Fibroblast of villous mesenchyme (primary cell): ENCODE data around the gene TPX2. TPM values are rescaled to one million over a fixed set of nuclear protein-coding genes. Genes with fewer than 3 reads are reported as not detected.
A peak's percentile ranks its signal among the peaks of the same experiment; 100 is the strongest.

Source experiments
- DNase-seq: peaks from one replicate; pipeline ENCODE4 v3.0.0-alpha.2; 2010; ENCODE audit warnings: low read depth
- H3K4me3 ChIP-seq: 2 replicates; pipeline ENCODE4 v1.5.1; 2011; ENCODE audit warnings: low read depth, mild to moderate bottlenecking, low read length
- CTCF ChIP-seq: IDR thresholded peaks from 2 replicates; pipeline ENCODE4 v1.5.1; 2012; ENCODE audit warnings: low read depth, mild to moderate bottlenecking, low read length; ENCODE audit not compliant: insufficient read depth
- total RNA-seq: library from RNA; depleted of rRNA; stranded (reverse); fragments of >200 nt; gene quantifications from 2 replicates; pipeline ENCODE4 v1.2.3, GENCODE V29; 2012

TPX2 gene
- total RNA-seq, 1 donor = 62.2 TPM

DNA sequence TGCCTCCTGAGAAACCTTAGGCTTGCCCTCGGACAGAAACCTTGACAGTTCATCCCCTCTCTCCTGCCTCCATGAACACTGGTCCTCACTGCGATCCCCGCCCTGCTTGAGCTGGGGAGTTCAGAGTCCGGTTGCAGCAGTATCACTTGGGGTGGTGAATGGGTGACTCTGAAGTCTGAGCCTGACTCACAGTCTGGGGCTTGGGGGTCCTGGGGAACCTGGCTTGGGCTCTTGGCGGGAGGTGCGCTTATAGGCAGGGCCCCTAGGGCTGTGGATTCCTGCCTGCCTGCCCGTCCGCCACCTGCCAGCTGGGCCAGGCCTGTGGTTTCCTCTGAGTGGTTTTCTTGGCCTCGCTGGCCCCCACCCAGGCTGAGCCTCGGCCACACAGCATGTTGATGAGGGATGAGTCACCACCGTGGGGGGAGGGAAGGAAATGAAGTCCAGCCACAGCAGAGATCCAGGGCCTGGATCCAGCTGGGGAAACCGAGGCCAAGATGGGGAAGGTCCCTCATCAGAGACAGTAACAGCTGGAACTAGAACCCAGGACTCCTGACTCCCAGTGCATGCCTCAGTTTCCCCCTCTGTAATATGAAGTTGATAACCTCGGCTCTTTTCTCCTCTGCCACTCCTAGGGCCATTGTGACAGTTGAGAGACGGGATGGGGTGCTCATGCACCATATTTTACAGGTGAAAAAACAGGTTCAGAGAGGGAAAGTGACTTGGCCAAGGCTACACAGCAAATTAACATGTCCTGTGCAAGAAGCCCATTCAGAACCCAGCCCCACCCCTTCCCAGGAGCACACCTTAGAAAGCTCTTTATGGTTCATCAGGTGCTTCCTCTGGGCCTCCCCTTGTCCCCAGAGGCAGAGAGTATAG lies 97.1 kb downstream of the TPX2 start:
- DNase-seq = peak; percentile 92
- TF ChIP-seq CTCF = no peak
- no peak overlapping the region for H3K4me3 ChIP-seq

- no peak overlapping the region for H3K4me3 ChIP-seq
- peak; percentile 30 for DNase-seq
- TF ChIP-seq CTCF = no peak
These were observed 97.9 kb downstream of the TPX2 start for GRCh38 chr20:31836853-31837608.

DNA sequence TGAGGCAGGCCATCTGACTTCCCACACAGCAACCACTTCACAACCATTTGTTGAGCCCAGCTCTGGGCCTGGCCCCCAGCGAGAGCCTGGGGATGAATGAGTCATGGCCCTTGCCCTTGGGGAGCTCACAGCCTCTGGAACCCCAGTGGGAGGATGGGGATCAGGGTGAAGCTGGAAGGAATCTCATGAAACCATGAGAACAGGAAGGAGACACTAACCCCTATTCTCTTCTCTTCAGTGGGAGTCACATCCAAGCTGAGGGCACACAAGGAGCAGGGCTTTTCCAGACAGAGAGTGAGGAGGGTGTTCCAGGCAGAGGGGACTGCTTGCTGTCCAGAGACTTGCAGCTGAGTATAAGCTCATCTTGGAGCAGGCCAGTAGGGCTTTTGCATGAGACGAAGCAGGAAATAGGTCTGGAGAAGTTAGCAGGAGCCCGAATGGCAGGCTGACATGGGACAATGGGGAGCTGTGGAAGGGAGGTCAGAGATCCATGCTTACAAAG lies 98.9 kb downstream of the TPX2 start:
- no peak overlapping the region for H3K4me3 ChIP-seq
- no peak for TF ChIP-seq CTCF
- DNase-seq = peak; percentile 44

- peak; percentile 29 for DNase-seq
- TF ChIP-seq CTCF = no peak
- H3K4me3 ChIP-seq = no peak overlapping the region
These were observed 99.7 kb downstream of the TPX2 start for GRCh38 chr20:31838646-31839292.

GRCh38 chr20:31839782-31840487 lies 100.8 kb downstream of the TPX2 start:
- peak; percentile 19 for DNase-seq
- no peak overlapping the region for H3K4me3 ChIP-seq
- TF ChIP-seq CTCF = no peak

DNA sequence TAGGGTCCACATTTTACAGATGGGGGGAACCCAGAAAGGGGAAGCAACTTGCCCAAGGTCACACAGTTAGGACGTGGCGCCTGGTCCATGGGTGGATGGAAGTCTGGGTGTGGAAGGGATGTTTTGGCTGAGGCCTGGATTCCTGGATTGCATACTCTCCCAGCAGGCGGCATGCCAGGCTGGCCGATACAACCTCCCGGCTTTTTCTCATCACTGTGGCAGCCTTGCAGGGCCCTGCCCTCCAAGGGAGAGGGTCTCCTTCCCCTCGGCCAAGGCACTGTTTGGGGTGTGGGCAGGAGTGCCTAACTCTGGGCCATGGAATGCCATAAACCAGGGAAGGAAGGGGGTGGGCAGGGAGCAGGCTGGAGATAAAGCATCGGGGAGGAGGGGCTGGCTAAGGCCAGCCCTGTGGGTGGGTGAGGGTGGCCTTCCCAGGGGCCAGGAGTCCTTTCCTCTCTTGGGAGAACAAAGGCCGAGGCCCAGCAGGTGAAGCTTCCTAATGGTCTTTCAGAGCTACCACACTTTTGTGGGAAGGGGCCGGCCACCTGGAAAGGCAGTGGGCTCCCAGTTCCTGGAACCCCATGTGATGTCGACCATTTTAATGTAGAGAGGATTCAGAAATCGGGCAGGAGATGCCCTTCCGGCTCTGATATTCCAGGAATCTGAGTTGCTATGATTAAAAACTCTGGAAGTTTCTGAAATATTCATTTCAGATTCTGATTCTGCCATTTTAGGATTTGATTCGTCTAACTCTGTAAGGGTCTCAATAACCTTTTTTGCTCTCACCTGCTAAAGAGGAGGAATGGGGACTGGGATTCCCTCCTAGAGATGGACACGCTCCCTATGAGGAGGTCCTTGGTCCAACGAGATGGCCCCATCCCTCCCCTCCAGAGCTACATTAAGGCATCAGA lies 102.1 kb downstream of the TPX2 start:
- no peak for TF ChIP-seq CTCF
- DNase-seq = peak; percentile 14
- H3K4me3 ChIP-seq = no peak overlapping the region
